Measurements from ENCODE around the gene SYK.

DNA sequence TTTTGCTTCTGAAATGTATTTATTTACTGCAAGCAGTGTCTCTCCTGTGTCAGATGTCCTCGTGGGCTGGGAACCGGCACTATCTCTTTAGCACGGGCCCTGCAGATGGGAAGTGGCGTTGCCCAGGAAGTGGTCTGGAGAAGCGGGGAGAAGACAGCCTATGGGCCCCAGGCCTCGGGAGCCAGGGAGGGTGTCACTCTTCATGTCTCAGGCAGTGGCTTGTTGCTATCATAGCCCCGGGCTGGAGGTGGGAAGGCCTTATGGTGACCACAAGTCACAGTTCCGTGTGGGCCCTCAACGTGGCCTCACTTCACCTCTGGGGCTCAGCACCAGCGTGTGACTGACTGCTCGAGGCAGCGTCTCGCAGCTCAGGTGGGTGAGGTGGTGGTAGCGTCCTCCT is 41.4 kb downstream of the SYK start:
- TF ChIP-seq, protein P1, sequence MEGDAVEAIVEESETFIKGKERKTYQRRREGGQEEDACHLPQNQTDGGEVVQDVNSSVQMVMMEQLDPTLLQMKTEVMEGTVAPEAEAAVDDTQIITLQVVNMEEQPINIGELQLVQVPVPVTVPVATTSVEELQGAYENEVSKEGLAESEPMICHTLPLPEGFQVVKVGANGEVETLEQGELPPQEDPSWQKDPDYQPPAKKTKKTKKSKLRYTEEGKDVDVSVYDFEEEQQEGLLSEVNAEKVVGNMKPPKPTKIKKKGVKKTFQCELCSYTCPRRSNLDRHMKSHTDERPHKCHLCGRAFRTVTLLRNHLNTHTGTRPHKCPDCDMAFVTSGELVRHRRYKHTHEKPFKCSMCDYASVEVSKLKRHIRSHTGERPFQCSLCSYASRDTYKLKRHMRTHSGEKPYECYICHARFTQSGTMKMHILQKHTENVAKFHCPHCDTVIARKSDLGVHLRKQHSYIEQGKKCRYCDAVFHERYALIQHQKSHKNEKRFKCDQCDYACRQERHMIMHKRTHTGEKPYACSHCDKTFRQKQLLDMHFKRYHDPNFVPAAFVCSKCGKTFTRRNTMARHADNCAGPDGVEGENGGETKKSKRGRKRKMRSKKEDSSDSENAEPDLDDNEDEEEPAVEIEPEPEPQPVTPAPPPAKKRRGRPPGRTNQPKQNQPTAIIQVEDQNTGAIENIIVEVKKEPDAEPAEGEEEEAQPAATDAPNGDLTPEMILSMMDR (IDR thresholded peaks at IDR 0.05): no peak
- no peak for TF ChIP-seq POLR2A (IDR thresholded peaks at IDR 0.05; ENCODE audit: low read depth)
- no peak for TF ChIP-seq POLR2AphosphoS5 (IDR thresholded peaks at IDR 0.05)
- TF ChIP-seq EP300 (IDR thresholded peaks at IDR 0.05): no peak
